Measurements from ENCODE around the gene UBE2K. TPM values are rescaled to one million over a fixed set of nuclear protein-coding genes. Genes with fewer than 3 reads are reported as not detected.

The UBE2K gene
- total and polyA plus RNA-seq, 10 of the 15 experiments (the other 5 are each of a cell fraction or from before 2014, with no cell fraction given): 17.0 to 141 (median 75.5) TPM

DNA sequence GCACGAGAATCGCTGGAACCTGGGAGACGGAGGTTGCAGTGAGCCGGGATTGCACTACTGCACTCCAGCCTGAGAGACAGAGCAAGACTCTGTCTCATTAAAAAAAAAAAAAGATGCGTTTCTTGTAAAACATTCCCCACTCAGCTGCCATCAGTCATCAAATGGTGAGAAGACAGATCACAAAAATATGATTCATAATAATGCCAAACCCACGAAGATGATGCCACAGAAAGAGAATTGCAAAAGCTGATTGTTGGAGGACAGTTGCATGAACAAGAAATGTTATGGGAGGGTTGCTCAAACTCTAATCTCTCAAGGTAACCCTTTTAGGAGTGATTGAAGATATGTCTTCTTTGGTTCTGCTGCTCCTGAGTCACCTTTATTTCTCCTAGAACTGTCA lies 37.9 kb upstream of the UBE2K start (continued):
- TF ChIP-seq BCL11A (IDR thresholded peaks at IDR 0.05; ENCODE audit: low read depth, low read length) (no peak), STAT3 (IDR thresholded peaks at IDR 0.05; ENCODE audit: low read depth, low read length) (no peak), SMARCA5 (IDR thresholded peaks at IDR 0.05) (no peak), IKZF1 (conservative IDR thresholded peaks at IDR 0.05) (no peak), WRNIP1 (IDR thresholded peaks at IDR 0.05; ENCODE audit: borderline replicate concordance, low read depth, low read length) (no peak), SIX5 (IDR thresholded peaks at IDR 0.05; ENCODE audit: low read depth, low read length, severe bottlenecking) (no peak)
- TF ChIP-seq, protein P1, sequence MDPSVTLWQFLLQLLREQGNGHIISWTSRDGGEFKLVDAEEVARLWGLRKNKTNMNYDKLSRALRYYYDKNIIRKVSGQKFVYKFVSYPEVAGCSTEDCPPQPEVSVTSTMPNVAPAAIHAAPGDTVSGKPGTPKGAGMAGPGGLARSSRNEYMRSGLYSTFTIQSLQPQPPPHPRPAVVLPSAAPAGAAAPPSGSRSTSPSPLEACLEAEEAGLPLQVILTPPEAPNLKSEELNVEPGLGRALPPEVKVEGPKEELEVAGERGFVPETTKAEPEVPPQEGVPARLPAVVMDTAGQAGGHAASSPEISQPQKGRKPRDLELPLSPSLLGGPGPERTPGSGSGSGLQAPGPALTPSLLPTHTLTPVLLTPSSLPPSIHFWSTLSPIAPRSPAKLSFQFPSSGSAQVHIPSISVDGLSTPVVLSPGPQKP (IDR thresholded peaks at IDR 0.05; ENCODE audit: low read depth, low read length): no peak
- TF ChIP-seq, protein P2, sequence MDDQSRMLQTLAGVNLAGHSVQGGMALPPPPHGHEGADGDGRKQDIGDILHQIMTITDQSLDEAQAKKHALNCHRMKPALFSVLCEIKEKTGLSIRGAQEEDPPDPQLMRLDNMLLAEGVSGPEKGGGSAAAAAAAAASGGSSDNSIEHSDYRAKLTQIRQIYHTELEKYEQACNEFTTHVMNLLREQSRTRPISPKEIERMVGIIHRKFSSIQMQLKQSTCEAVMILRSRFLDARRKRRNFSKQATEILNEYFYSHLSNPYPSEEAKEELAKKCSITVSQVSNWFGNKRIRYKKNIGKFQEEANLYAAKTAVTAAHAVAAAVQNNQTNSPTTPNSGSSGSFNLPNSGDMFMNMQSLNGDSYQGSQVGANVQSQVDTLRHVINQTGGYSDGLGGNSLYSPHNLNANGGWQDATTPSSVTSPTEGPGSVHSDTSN (IDR thresholded peaks at IDR 0.05; ENCODE audit: insufficient replicate concordance, low read depth, low read length): no peak
- TF ChIP-seq, protein P3, sequence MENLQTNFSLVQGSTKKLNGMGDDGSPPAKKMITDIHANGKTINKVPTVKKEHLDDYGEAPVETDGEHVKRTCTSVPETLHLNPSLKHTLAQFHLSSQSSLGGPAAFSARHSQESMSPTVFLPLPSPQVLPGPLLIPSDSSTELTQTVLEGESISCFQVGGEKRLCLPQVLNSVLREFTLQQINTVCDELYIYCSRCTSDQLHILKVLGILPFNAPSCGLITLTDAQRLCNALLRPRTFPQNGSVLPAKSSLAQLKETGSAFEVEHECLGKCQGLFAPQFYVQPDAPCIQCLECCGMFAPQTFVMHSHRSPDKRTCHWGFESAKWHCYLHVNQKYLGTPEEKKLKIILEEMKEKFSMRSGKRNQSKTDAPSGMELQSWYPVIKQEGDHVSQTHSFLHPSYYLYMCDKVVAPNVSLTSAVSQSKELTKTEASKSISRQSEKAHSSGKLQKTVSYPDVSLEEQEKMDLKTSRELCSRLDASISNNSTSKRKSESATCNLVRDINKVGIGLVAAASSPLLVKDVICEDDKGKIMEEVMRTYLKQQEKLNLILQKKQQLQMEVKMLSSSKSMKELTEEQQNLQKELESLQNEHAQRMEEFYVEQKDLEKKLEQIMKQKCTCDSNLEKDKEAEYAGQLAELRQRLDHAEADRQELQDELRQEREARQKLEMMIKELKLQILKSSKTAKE (IDR thresholded peaks at IDR 0.05; ENCODE audit: low read depth, poor library complexity, severe bottlenecking): no peak
